Mucosa of descending colon (tissue), 3 donors: Measurements from ENCODE around the gene RAB26. TPM values are rescaled to one million over a fixed set of nuclear protein-coding genes. Genes with fewer than 3 reads are reported as not detected.
A peak's percentile ranks its signal among the peaks of the same experiment; 100 is the strongest.
"Not testable (repeated sequence)": the region's sequence is repeated elsewhere in the genome, so short reads cannot be mapped to it uniquely, and the experiment has no call there.

ENCODE experiments used
- ATAC-seq: fragments of 200-7000 bp; cut with Tn5 transposase; one replicate; pipeline ENCODE4 v1.9.1; 2020; ENCODE audit warnings: mild to moderate bottlenecking, moderate library complexity
- DNase-seq, 3 donors: peaks; one replicate each; pipeline ENCODE4 v3.0.0-alpha.2; 2020
- H3K36me3 ChIP-seq: fragments of 200-600 bp; one replicate; pipeline ENCODE4 v1.8.0; 2021; ENCODE audit warnings: low read depth, mild to moderate bottlenecking
- H3K4me1 ChIP-seq: fragments of 200-600 bp; one replicate; pipeline ENCODE4 v1.8.0; 2021; ENCODE audit warnings: low read depth, mild to moderate bottlenecking
- H3K4me3 ChIP-seq: fragments of 200-600 bp; one replicate; pipeline ENCODE4 v1.8.0; 2021; ENCODE audit warnings: mild to moderate bottlenecking
- H3K9me3 ChIP-seq: fragments of 200-600 bp; one replicate; pipeline ENCODE4 v1.8.0; 2021; ENCODE audit warnings: mild to moderate bottlenecking
- intact Hi-C, 2 donors: fragments of 100-400 bp; cut with DNase I in 1 of 2; cut with micrococcal nuclease in 1 of 2; formaldehyde crosslinking; loops; one replicate each; pipeline versions ENCODE4 v1.11.0 to v1.11.1; 2022; cut with DNase I, micrococcal nuclease
- long read RNA-seq, 2 donors: library from polyadenylated mRNA; unstranded; transcript quantifications; one replicate each; pipeline ENCODE4 v2.0.0, GENCODE V29; 2019 to 2021
- total RNA-seq, 3 donors: library from RNA; stranded (reverse); fragmentation: NEBNext Ultra II Directional in 2 of 3; extraction: Animal tissue kit (Norgen Biotek cat#: 25700) in 2 of 3; gene quantifications; one replicate each; pipeline versions ENCODE4 v1.2.1 to v1.2.4, GENCODE V29; 2021 to 2023
- TF ChIP-seq, protein P1 (sequence below): fragments of 200-600 bp; IDR thresholded peaks from one replicate; pipeline ENCODE4 v1.8.0; 2022; ENCODE audit warnings: antibody characterized with exemption, mild to moderate bottlenecking
- donor health status: DM: no; HTN: no; CAD: no; lungs with moderate emphysema.
- donor health status: DM: no; HTN: no; CAD: no.
- donor health status: DM: no; HTN: yes; CAD: no.

RAB26 gene
- 10 to 100 TPM in 2 of 3 donors, 1 to 10 TPM in 1; 3.8 to 28.3 (median 15.7) TPM for total RNA-seq
- long read RNA-seq, donor 1, partial matches to known transcripts = 1 of 20 reads
- long read RNA-seq, donor 1, other reads (novel, unspliced or antisense) = 15 of 20 reads
- long read RNA-seq, donor 2, partial matches to known transcripts = 0 of 10 reads
- long read RNA-seq, donor 2, other reads (novel, unspliced or antisense) = 5 of 10 reads

DNA sequence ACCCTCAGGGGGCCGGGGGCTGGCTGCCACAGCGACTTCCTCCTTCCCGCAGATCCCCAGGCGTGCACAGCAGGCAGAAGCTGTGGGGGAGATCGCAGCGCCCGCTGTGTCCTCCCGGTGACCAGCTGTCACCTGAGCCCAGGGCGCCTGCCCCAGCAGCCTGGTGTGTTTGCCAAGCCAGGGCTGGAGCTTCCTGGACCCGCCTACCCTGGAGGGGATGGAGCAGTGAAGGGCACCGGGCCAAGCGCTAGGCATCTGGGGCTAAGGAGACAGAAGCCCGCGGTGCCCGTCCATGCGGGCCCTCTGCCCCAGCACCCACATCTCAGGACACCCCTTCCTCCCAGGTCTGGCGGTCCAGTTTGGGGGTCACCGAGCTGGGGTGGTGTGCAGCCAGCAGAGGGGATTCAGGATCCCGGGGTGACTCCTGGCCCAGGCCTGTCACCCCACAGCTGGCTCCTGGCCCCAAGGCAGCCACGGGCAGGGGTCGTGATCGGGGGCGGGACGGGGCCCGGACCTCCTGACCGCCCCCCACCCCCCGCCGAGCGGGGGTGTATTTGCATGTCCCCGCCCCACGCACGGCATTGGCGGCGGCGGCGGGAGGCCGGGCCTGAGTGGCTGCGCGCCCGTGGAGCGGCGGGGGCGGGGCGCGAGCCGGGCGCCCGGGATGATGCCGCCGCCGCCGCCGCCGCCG lies at the start of gene RAB26:
Gene RAB26 (plus strand): TSS at position 645 of the 691 bp plus-strand sequence. CDS start 159 bp downstream, outside the sequence.
- Histone ChIP-seq H3K4me1 (peaks cover 42% of the 10 kb centered on the region), H3K9me3 (no peaks in the 10 kb centered on the region), H3K4me3 (no peak within 1 kb of the TSS), H3K36me3 (no peaks in the 10 kb centered on the region)
- intact Hi-C loops = loop anchor here in 1 of 2 donors (10.0 kb wide), 1 partner anchor 123 kb away; the partner anchor contains the start of gene NHERF2
- ATAC-seq = peak; percentile 84
- TF ChIP-seq, protein P1, sequence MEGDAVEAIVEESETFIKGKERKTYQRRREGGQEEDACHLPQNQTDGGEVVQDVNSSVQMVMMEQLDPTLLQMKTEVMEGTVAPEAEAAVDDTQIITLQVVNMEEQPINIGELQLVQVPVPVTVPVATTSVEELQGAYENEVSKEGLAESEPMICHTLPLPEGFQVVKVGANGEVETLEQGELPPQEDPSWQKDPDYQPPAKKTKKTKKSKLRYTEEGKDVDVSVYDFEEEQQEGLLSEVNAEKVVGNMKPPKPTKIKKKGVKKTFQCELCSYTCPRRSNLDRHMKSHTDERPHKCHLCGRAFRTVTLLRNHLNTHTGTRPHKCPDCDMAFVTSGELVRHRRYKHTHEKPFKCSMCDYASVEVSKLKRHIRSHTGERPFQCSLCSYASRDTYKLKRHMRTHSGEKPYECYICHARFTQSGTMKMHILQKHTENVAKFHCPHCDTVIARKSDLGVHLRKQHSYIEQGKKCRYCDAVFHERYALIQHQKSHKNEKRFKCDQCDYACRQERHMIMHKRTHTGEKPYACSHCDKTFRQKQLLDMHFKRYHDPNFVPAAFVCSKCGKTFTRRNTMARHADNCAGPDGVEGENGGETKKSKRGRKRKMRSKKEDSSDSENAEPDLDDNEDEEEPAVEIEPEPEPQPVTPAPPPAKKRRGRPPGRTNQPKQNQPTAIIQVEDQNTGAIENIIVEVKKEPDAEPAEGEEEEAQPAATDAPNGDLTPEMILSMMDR = no peak
- peak; percentile 87 to 94 (median 93) for DNase-seq

DNA sequence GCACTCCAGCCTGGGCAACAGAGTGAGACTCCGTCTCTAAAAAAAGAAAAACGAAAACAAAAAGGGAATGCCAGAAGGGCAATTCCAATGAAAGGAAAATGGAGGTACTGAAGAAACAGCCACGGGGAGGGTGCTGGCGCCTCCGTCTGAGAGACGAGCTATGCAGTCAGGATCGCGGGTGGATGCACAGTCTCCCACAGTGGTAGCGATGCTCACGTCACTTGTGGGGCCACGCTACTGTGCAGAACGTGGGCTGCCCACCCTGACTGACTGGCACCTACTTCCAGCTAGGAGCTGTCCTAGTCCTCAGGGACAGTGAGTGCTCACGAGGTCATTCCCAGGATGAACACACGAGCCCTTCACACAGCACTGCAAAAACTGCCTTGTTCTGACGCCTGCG lies 46.8 kb upstream of the RAB26 start:
- H3K4me3 ChIP-seq, H3K4me1 ChIP-seq, H3K9me3 ChIP-seq, DNase-seq, H3K36me3 ChIP-seq, ATAC-seq, intact Hi-C loops: not testable (repeated sequence)

DNA sequence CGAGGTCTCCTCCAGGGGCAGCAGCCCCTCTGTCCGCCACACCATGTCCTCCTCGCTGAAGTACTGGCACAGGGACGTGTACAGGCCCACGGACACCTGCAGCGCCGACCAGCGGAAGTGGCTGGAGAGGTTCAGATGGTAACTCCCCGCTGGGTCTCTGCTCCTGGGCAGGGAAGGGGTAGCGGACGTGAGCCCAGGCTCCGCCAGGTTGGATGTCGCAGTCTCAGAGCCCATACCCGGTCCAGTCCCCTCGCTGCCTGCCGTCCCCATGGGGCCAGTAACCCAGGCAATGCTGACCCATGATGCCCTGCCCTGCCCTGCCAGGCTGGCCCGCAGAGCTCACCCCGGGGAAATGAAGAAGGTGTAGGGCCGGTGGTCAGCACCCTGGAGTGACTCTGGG lies 46.0 kb upstream of the RAB26 start:
- ATAC-seq (no peak), DNase-seq (no peak)
- intact Hi-C loops = no loop called here
- H3K4me1 ChIP-seq = no peaks in the 10 kb centered on the region
- H3K36me3 ChIP-seq = no peaks in the 10 kb centered on the region
- no peaks in the 10 kb centered on the region for H3K9me3 ChIP-seq
- no peak overlapping the region for H3K4me3 ChIP-seq
- TF ChIP-seq, protein P1 = no peak

- ATAC-seq, DNase-seq, intact Hi-C loops, H3K36me3 ChIP-seq, H3K9me3 ChIP-seq, H3K4me3 ChIP-seq, H3K4me1 ChIP-seq: not testable (repeated sequence)
Observed at GRCh38 chr16:2104464-2104863, 44.0 kb upstream of the RAB26 start.

DNA sequence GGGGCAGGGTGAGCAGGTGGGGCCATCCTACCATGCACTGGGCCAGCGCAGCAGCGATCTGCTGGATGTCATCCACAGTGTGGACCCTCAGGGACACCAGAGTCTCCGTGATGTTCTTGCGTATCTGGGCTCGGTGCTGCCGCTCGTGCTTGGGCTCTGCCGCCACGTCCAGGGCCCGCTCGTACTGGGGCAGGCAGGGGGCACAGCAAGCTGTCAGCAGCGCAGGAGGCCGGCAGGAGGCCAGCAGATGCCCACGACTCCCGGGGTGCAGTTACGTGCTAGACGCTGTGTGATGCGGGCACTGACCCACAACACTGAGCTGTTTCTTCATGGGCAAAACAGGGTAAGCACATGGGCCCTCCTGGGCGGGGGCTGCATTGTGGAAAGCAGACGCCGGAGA lies 43.1 kb upstream of the RAB26 start:
- H3K9me3 ChIP-seq, H3K36me3 ChIP-seq, DNase-seq, H3K4me1 ChIP-seq, H3K4me3 ChIP-seq, intact Hi-C loops, ATAC-seq: not testable (repeated sequence)

DNA sequence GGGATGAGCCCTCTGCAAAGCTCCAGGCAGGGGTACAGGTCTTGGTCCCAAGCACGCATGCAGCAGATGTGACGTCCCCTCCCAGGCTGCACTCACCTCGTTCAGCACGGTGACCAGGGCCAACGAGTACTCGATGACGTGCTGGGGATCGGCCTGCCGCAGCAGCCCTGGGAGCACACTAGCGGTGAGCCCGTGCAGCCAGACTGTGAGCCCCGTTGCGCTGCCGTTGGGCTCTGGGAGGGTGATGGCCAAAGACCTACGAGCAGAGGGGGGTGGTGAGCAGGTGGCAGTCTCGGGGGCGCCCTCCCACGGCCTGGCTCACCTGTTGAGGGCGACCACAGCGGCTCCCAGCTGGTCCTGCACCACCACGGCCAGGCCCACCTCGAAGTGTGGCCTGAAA lies 42.7 kb upstream of the RAB26 start:
- ATAC-seq, H3K36me3 ChIP-seq, H3K9me3 ChIP-seq, H3K4me1 ChIP-seq, H3K4me3 ChIP-seq, intact Hi-C loops, DNase-seq: not testable (repeated sequence)

- H3K4me1 ChIP-seq, intact Hi-C loops, H3K4me3 ChIP-seq, DNase-seq, H3K9me3 ChIP-seq, ATAC-seq, H3K36me3 ChIP-seq: not testable (repeated sequence)
Observed at GRCh38 chr16:2106211-2106610, 42.2 kb upstream of the RAB26 start.

DNA sequence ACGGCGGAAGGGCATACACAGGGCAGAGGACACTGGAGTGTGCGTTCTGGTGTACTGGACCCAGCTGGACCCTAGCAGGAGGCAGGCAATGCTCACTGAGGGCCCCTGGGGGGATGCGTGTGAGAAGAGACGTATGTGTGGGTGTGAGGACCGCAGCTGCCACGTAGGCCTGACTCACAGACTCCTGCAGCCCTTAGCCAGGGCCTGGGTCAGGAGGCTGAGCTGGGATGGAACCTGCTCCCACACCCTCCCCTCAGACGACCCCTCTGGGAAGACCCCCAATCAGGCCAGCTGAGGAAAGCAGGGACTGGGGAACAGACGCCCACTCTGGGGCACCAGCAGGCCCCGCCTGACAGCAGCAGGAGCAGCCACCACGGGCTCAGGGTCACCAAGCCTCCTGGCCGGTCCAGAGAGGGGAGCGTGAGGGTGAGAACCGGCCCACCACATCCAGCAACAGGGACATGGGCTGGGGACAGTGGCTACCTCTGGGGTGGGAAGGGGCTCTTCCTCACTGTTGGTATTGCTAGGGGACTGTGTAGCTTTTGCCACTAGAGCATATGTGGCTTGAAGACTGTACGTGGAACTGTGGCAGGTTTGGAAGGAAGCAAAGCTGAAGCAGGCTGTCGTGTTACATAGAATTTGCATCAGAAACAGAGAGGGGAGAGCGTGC lies 41.2 kb upstream of the RAB26 start:
- H3K4me3 ChIP-seq, intact Hi-C loops, ATAC-seq, DNase-seq, H3K36me3 ChIP-seq, H3K4me1 ChIP-seq, H3K9me3 ChIP-seq: not testable (repeated sequence)

DNA sequence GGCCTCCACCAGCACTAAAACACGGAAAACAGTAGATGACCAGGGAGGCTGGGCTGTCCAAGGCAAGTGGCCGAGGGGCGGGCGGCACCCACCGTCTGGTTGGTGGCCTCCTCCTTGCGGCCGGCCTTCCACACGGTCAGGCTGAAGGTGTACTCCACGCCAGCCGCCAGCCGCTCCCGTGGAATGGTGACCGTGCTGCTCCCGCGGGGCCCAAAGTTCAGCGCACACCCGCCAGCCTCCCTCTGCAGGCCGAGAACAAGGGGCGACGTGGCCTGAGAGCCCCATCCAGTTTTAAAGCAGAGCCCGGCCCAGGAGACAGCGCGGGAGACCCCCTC lies 40.7 kb upstream of the RAB26 start:
- intact Hi-C loops, H3K36me3 ChIP-seq, H3K9me3 ChIP-seq, DNase-seq, H3K4me1 ChIP-seq, ATAC-seq, H3K4me3 ChIP-seq: not testable (repeated sequence)

DNA sequence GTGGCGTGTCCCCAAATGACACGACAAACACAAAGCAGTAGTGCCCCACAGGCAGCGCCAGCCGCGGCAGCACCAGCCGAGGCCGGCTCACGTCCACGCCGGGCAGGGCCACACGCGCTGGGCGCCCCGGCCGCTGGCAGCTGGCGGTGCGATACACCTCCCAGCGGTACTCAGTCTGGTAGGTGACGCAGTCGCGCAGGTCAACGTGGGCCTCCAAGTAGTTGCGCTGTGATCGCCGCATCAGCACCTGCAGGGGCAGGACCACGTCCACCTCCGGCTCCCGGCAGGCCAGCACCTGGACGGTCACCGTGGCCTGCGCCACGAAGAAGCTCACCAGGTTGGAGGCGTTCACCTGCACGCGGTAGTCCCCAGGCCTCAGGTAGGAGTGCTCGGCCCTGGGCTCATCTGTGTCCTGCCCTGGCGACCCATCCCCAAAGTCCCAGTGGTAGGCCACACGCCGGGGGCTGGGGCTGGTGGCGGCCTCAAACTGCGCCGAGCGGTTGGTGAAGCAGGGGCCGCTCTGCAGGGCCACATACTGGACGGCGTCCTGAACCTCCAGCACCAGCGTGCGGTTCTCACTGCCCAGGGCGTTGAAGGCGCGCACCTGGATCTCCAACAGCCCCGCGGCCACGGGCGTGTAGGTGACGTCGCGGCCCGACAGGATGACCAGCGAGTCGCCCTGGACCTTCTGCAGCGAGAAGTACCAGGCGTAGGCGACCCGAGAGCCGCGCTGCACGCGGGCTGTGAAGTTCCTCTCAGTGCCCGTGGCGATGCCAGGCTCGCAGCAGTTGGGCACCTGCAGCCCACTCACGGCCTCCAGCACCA lies 39.8 kb upstream of the RAB26 start:
- DNase-seq, H3K9me3 ChIP-seq, H3K36me3 ChIP-seq, intact Hi-C loops, H3K4me1 ChIP-seq, H3K4me3 ChIP-seq: not testable (repeated sequence)
- peak; percentile 17 for ATAC-seq

DNA sequence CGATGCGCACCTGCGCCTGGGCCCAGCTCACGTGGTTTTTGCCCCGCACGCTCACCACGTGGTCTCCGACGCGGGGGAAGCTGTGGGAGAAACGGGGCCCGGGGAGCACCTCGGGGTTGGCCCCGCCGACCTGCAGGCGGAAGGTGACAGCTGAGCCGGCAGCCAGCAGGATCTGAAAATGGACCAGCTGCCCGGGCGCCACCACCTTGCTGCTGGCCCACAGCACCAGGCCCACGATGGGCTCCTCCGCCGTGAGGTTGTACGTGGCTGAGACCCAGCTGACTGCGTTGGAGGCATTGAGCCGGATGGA lies 39.2 kb upstream of the RAB26 start:
- H3K4me3 ChIP-seq, H3K4me1 ChIP-seq, intact Hi-C loops, H3K9me3 ChIP-seq, H3K36me3 ChIP-seq, DNase-seq, ATAC-seq: not testable (repeated sequence)

- intact Hi-C loops, DNase-seq, H3K36me3 ChIP-seq, H3K9me3 ChIP-seq, H3K4me3 ChIP-seq, H3K4me1 ChIP-seq: not testable (repeated sequence)
- peak; percentile 7 for ATAC-seq
Observed at GRCh38 chr16:2109872-2110271, 38.6 kb upstream of the RAB26 start.
